ENCODE results near the gene TRPM5.

Gene TRPM5

GRCh38 chr11:2451916-2452315, 7.6 kb upstream of the TRPM5 start:
- DNase-seq: no peak

DNA sequence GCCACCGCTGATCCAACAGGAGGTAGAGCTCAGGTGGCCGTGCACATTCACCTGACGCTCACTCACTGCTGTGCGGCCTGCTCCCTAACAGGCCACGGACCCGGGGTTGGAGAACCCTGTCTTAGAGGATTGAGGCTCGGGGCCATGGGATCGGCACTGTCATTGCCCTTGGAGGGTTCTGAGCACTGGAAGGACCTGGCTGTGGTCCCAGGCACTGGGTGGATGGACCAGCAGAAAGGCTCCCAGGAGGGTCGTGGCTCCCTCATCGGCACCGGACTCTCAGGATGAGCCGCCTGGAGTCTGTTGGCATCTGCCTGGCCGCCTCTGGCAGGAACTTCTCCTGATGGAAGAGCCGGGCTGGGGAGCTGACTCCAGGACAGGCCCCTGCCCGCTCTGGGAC, 7.0 kb upstream of the TRPM5 start:
- no peak for DNase-seq

DNA sequence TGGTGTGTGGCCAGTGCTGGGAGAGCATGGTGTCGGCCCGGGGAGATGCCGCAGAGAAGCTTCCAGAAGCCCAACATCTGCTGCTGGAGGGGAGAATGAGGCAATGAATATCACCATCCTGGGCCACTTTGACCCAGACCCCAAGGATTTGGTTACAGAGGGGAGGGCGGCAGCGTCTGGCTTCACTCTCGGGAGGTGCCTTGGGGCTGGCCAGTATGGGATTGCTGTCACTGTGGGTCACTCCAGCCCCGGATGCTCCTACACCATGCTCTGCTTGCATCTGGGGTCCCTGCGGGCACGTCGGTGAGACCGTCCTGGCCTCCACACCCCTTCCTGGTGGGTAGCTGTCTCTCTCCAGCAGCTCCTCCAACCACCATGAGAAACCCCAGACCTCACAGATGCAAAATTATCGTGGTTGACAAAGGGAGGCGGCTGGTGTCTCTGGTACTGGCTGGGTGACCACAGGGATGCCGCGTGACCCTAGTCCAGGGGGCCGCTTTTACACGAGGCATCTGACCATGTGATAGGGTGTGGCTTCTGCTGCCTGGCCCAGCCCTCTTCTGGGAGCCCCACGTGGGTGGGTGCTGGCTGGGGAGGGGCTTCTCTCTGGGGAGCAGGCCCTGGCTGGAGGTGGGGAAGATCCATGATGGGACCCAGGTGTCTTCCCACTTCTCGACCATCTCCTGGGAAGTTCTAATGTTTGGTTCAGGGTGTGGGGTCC, 6.2 kb upstream of the TRPM5 start:
- DNase-seq: no peak

- no peak for DNase-seq
Measured at GRCh38 chr11:2449548-2450320, 5.4 kb upstream of the TRPM5 start.

GRCh38 chr11:2448661-2449547, 4.6 kb upstream of the TRPM5 start:
- no peak for DNase-seq

GRCh38 chr11:2447951-2448650, 3.8 kb upstream of the TRPM5 start:
- DNase-seq: no peak

DNA sequence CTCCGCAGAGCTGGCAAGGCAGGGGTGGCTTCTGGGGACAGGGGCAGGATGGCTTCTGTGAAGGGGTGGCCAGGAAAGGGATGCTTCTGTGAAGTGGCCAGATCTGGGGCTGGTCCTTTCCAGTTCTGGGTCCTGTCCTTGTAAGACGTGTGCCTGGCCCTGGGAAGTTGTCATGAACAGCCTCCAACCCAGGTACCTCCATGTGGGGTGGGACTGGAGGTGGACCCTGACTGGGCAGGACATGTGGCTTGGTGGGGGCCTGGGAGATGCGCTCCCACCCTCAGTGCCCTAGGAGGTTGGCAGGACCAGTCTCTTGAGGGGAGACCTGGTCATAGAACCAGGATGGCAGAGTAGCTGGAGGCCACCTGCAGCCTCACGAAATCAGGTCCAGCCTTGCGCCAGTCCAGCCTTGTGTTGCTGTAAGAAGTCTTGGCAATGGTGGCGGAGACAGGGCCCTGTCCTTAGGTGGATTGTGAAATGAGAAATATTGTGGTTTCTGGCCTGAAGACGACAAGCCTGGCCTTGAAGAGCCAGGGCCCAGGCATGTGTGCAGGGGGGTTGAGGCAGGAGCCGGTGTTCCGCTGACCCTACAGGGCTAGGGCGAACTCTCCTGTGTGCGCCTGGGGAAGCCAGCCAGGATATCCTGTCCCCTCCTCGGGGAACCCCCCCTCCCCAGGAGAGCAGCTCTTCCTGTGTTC, 3.1 kb upstream of the TRPM5 start:
- DNase-seq: no peak

GRCh38 chr11:2446590-2447252, 2.4 kb upstream of the TRPM5 start:
- no peak for DNase-seq

GRCh38 chr11:2445746-2446551, 1.6 kb upstream of the TRPM5 start:
- no peak for DNase-seq

GRCh38 chr11:2444821-2445745, 769 bp upstream of the TRPM5 start, which contains the start of gene KCNQ1:
Gene KCNQ1 (plus strand): TSS chr11:2445008. CDS start chr11:2445099, 91 bp downstream.
- DNase-seq: no peak

GRCh38 chr11:2443406-2443805, 908 bp downstream of the TRPM5 start:
- no peak for DNase-seq

GRCh38 chr11:2442589-2442988, 1.7 kb downstream of the TRPM5 start:
- no peak for DNase-seq

GRCh38 chr11:2441171-2441570, 3.1 kb downstream of the TRPM5 start:
- no peak for DNase-seq

GRCh38 chr11:2440646-2441045, 3.7 kb downstream of the TRPM5 start:
- no peak for DNase-seq

- DNase-seq: no peak
Measured at GRCh38 chr11:2439820-2440219, 4.5 kb downstream of the TRPM5 start.

- DNase-seq: no peak
Measured at GRCh38 chr11:2437516-2437915, 6.8 kb downstream of the TRPM5 start.

GRCh38 chr11:2436521-2437031, 7.7 kb downstream of the TRPM5 start:
- DNase-seq: no peak

- no peak for DNase-seq
Measured at GRCh38 chr11:2436013-2436520, 8.2 kb downstream of the TRPM5 start.
